IPS-NIHi7 (cell line): Measurements from ENCODE around the gene ITGA6.

ENCODE experiments used
- DNase-seq: peaks from one replicate; pipeline ENCODE4 v3.0.0; 2012; ENCODE audit warnings: mixed read lengths; ENCODE audit errors: extremely low spot score

ITGA6 gene

GRCh38 chr2:172465417-172466334, 38.3 kb downstream of the ITGA6 start:
- peak; percentile 63 for DNase-seq

- DNase-seq: no peak
Measured at GRCh38 chr2:172467382-172467781, 40.0 kb downstream of the ITGA6 start.

GRCh38 chr2:172470958-172471922, 43.9 kb downstream of the ITGA6 start:
- no peak for DNase-seq

GRCh38 chr2:172472446-172473033, 45.2 kb downstream of the ITGA6 start:
- DNase-seq: no peak

GRCh38 chr2:172473167-172473566, 45.8 kb downstream of the ITGA6 start:
- no peak for DNase-seq

- no peak for DNase-seq
Measured at GRCh38 chr2:172478353-172478752, 51.0 kb downstream of the ITGA6 start.

- no peak for DNase-seq
Measured at GRCh38 chr2:172480301-172481218, 53.2 kb downstream of the ITGA6 start.

- DNase-seq: no peak
Measured at GRCh38 chr2:172481507-172482262, 54.3 kb downstream of the ITGA6 start.

GRCh38 chr2:172484253-172484652, 56.9 kb downstream of the ITGA6 start:
- peak; percentile 17 for DNase-seq

GRCh38 chr2:172484706-172485105, 57.3 kb downstream of the ITGA6 start:
- no peak for DNase-seq

- no peak for DNase-seq
Measured at GRCh38 chr2:172488556-172488955, 61.2 kb downstream of the ITGA6 start.

- no peak for DNase-seq
Measured at GRCh38 chr2:172489681-172490080, 62.3 kb downstream of the ITGA6 start.

GRCh38 chr2:172496160-172496608, 68.8 kb downstream of the ITGA6 start:
- DNase-seq: no peak

- DNase-seq: no peak
Measured at GRCh38 chr2:172507199-172507598, 79.8 kb downstream of the ITGA6 start.

GRCh38 chr2:172510088-172510487, 82.7 kb downstream of the ITGA6 start:
- DNase-seq: no peak

GRCh38 chr2:172510548-172510947, 83.2 kb downstream of the ITGA6 start:
- DNase-seq: no peak

GRCh38 chr2:172512810-172513523, 85.6 kb downstream of the ITGA6 start:
- DNase-seq: no peak

GRCh38 chr2:172513524-172513900, 86.1 kb downstream of the ITGA6 start:
- DNase-seq: no peak

- peak; percentile 21 for DNase-seq
Measured at GRCh38 chr2:172513935-172514586, 86.7 kb downstream of the ITGA6 start.
